GM06990 (cell line): ENCODE results near the gene PITX1.

ENCODE experiments used
- DNase-seq: peaks from one replicate; pipeline ENCODE4 v3.0.0-alpha.2; 2011; ENCODE audit not compliant: insufficient read length; ENCODE audit errors: extremely low read depth
- H3K27me3 ChIP-seq: replicated peaks from 2 replicates; pipeline ENCODE4 v1.6.0; 2011; ENCODE audit warnings: low read length; ENCODE audit not compliant: control insufficient read depth, insufficient read depth
- H3K36me3 ChIP-seq: 2 replicates; pipeline ENCODE4 v1.5.1; 2011; ENCODE audit warnings: low read length; ENCODE audit not compliant: control insufficient read depth, insufficient read depth
- H3K4me3 ChIP-seq: replicated peaks from 2 replicates; pipeline ENCODE4 v1.5.1; 2011; ENCODE audit warnings: low read depth, mild to moderate bottlenecking, control low read depth, low read length
- CTCF ChIP-seq: IDR thresholded peaks from 2 replicates; pipeline ENCODE4 v1.5.1; 2011; ENCODE audit warnings: low read length, control low read depth, mild to moderate bottlenecking, inconsistent platforms; ENCODE audit not compliant: insufficient read depth, poor library complexity, severe bottlenecking

The PITX1 gene

DNA sequence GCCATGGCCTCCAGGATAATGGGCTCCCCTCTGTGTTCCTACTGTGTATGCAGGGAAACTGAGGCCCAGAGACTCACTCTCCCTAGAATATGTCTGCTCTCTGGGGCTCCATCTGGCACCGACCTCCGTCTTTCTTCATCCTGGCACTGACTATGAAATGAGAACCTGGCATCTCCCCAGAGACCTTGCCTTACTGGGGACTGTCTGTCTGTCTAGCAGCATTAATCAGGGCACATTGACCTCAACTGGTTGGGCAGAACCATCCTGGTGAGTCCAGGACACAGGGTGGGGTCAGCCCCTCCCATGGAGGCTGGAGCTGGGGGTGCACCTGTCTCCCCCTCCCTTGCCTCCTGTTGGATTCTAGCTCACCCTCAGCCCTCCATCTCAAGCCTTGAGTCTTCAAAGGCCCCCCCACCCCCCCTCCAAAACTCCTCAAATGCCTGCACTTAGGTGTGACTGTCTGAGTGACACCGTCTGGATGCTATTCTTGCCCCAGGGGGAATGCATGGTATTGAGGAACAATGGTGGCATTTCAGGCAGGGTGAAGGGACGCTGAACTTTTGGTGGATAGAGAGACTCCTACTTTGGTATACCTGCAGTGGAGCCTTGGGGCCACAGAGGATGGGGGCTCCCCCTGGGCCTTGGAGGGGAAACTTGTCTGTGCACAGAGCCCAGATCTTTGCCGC is 12.8 kb upstream of the PITX1 start:
- Histone ChIP-seq H3K27me3 (no peaks in the 10 kb centered on the region; the same call in 1 of the 2 replicates), H3K4me3 (no peak overlapping the region), H3K36me3 (no peaks in the 10 kb centered on the region)
- no peak for TF ChIP-seq CTCF
- DNase-seq, result no peak

DNA sequence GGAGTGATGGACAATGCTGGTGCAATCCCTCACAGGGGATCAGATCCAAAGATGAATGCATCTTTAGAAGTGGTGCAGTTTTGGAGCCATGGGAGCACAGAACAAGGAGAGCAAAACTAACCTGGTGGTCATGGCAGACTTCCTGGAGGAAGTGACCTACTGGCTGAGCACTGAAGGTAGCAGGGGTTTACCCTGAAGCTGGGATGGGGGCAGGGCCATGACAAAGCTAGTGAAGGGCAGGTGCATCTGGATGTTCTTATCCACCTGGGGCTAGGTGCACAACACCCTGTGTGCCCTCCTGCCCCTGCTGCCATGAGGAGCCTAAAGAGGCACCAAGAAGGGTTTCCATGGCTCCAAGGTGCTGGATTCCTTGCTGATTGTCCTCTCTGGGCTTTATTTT is 11.5 kb upstream of the PITX1 start:
- no peak for TF ChIP-seq CTCF
- no peak for DNase-seq
- Histone ChIP-seq H3K36me3 (no peaks in the 10 kb centered on the region), H3K4me3 (no peak overlapping the region), H3K27me3 (peaks cover under 1% of the 10 kb centered on the region; the same call in 1 of the 2 replicates)

DNA sequence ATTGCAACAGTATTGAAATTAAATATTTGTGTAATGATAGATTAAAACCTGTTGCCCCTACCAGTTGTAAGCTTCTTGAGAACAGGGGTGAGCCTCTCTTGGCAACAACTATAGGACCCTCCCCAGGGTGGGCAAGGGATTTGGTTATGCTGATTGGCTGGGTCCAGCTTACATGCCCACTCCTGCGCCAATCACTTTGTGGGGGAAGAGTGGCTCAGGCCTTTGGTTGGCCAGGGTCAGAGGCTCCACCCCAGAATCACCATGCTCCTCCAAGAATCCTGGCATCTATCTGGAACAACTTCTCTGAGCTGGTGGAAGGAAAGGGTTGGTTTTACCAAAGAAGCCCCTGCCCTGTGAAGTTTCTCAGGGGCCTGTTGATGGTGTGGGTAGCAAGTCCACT is 8.6 kb upstream of the PITX1 start:
- peaks cover 3% of the 10 kb centered on the region; the same call in 1 of the 2 replicates for H3K27me3 ChIP-seq
- H3K4me3 ChIP-seq, result no peak overlapping the region
- H3K36me3 ChIP-seq, result no peaks in the 10 kb centered on the region
- DNase-seq, result no peak
- no peak for TF ChIP-seq CTCF

DNA sequence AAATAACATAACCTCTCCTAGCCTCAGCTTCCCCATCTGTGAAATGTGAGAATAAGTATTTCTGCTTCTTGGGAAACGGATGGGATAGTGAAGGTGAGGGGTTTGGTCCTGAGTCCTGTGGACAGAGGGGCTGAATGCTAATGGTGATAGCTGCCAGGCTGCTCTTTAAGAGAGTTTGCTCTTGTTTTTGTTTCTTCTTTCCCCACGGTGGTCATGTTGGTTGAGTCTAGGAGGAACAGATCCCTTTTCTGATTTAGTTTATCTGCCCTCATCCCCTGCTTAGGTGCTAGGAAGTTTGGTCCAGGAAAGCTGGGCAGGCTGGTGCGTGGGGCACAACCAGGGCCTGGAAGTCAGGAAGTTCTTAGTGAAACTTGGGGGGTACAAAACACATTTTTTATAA is 7.7 kb upstream of the PITX1 start:
- Histone ChIP-seq H3K4me3 (no peak overlapping the region), H3K36me3 (no peaks in the 10 kb centered on the region), H3K27me3 (peaks cover 5% of the 10 kb centered on the region)
- DNase-seq, result no peak
- no peak for TF ChIP-seq CTCF

GRCh38 chr5:135041145-135041587 is 7.1 kb upstream of the PITX1 start:
- Histone ChIP-seq H3K27me3 (peaks cover 5% of the 10 kb centered on the region), H3K4me3 (no peak overlapping the region), H3K36me3 (no peaks in the 10 kb centered on the region)
- DNase-seq, result no peak
- no peak for TF ChIP-seq CTCF
